ENCODE measurements around the gene RAB11A. TPM values are rescaled to one million over a fixed set of nuclear protein-coding genes. Genes with fewer than 3 reads are reported as not detected.

Gene RAB11A
- total RNA-seq, 1 experiment from 2014 or later, result 245 TPM

DNA sequence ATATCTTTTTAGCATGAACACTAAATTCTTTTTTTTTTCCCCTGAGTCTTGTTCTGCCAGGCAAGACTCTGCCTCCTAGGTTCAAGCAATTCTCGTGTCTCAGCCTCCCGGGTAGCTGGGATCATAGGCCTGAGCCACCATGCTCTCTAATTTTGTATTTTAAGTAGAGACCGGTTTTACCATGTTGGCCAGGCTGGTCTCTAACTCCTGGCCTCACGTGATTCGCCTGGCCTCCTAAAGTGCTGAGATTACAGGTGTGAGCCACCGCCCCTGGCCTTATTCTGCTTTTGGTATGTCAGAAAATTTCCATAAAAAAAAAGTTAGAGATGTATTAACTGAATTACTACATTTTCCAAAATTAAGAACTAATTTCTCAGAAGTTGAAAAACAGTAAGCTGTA is 14.3 kb downstream of the RAB11A start:
- ChIA-PET CTCF (no interaction called here), POLR2A (no interaction called here)
- no peak overlapping the region for H3K27ac Mint-ChIP-seq
- no peak overlapping the region for H3K4me3 Mint-ChIP-seq
- H3K9me3 Mint-ChIP-seq, result no peaks in the 10 kb centered on the region
- DNase-seq (ENCODE audit: low spot score), result no peak
- H3K36me3 Mint-ChIP-seq, result peaks cover 62% of the 10 kb centered on the region
- peaks cover 19% of the 10 kb centered on the region for H3K4me1 Mint-ChIP-seq
- no peak for ATAC-seq
- TF ChIP-seq CREM (CRISPR knock-in tag; IDR thresholded peaks at IDR 0.05) (no peak), TP53 (CRISPR knock-in tag; IDR thresholded peaks at IDR 0.05) (no peak), HMGA2 (CRISPR knock-in tag; IDR thresholded peaks at IDR 0.05) (no peak), ZNF671 (CRISPR knock-in tag; IDR thresholded peaks at IDR 0.05) (no peak), ZBTB21 (CRISPR knock-in tag; IDR thresholded peaks at IDR 0.05; ENCODE audit: borderline replicate concordance) (no peak)
- TF ChIP-seq, protein P1, sequence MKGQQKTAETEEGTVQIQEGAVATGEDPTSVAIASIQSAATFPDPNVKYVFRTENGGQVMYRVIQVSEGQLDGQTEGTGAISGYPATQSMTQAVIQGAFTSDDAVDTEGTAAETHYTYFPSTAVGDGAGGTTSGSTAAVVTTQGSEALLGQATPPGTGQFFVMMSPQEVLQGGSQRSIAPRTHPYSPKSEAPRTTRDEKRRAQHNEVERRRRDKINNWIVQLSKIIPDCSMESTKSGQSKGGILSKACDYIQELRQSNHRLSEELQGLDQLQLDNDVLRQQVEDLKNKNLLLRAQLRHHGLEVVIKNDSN (CRISPR knock-in tag; IDR thresholded peaks at IDR 0.05), result 0 out of 2 replicates have a peak, but pooled peaks have one; percentile 18
- TF ChIP-seq, protein P2, sequence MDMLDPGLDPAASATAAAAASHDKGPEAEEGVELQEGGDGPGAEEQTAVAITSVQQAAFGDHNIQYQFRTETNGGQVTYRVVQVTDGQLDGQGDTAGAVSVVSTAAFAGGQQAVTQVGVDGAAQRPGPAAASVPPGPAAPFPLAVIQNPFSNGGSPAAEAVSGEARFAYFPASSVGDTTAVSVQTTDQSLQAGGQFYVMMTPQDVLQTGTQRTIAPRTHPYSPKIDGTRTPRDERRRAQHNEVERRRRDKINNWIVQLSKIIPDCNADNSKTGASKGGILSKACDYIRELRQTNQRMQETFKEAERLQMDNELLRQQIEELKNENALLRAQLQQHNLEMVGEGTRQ (CRISPR knock-in tag; IDR thresholded peaks at IDR 0.05), result peak; percentile 64; the same call in 1 of the 2 replicates
- TF ChIP-seq, protein P3, sequence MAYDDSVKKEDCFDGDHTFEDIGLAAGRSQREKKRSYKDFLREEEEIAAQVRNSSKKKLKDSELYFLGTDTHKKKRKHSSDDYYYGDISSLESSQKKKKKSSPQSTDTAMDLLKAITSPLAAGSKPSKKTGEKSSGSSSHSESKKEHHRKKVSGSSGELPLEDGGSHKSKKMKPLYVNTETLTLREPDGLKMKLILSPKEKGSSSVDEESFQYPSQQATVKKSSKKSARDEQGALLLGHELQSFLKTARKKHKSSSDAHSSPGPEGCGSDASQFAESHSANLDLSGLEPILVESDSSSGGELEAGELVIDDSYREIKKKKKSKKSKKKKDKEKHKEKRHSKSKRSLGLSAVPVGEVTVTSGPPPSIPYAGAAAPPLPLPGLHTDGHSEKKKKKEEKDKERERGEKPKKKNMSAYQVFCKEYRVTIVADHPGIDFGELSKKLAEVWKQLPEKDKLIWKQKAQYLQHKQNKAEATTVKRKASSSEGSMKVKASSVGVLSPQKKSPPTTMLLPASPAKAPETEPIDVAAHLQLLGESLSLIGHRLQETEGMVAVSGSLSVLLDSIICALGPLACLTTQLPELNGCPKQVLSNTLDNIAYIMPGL (CRISPR knock-in tag; IDR thresholded peaks at IDR 0.05), result no peak
- H3K27me3 Mint-ChIP-seq (ENCODE audit: low read depth), result no peaks in the 10 kb centered on the region

DNA sequence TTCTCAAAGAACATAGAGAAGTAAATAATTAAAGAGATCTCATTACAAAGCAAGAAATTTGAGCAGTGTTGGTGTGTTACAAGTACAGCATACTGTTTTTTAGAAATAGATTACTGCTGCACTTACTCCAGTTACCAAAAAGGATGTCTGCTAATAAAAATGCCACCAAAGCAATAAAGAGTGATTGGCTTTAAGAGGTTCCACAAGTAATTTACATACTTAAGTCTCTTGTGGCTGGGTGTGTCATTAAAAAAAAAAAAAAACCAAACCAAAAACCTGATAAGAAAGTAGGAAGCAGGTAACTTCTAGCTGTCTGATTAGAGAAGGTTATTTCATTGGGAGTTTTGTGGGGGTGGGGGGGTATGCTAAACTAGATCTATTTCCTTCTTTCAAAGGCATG is 15.2 kb downstream of the RAB11A start:
- Mint-ChIP-seq H3K9me3 (no peaks in the 10 kb centered on the region), H3K4me1 (peaks cover 21% of the 10 kb centered on the region), H3K36me3 (peaks cover 67% of the 10 kb centered on the region), H3K27me3 (ENCODE audit: low read depth) (no peaks in the 10 kb centered on the region), H3K4me3 (no peak overlapping the region), H3K27ac (no peak overlapping the region)
- no peak for ATAC-seq
- no peak for DNase-seq (ENCODE audit: low spot score)
- TF ChIP-seq RORB (CRISPR knock-in tag; IDR thresholded peaks at IDR 0.05) (no peak), GABPB1 (CRISPR knock-in tag; IDR thresholded peaks at IDR 0.05) (no peak), ZNF396 (CRISPR knock-in tag; IDR thresholded peaks at IDR 0.05; ENCODE audit: borderline replicate concordance) (no peak)
- TF ChIP-seq, protein P3 (CRISPR knock-in tag; IDR thresholded peaks at IDR 0.05), result no peak
- TF ChIP-seq, protein P4, sequence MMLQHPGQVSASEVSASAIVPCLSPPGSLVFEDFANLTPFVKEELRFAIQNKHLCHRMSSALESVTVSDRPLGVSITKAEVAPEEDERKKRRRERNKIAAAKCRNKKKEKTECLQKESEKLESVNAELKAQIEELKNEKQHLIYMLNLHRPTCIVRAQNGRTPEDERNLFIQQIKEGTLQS (CRISPR knock-in tag; conservative IDR thresholded peaks at IDR 0.05), result no peak
- TF ChIP-seq, protein P5, sequence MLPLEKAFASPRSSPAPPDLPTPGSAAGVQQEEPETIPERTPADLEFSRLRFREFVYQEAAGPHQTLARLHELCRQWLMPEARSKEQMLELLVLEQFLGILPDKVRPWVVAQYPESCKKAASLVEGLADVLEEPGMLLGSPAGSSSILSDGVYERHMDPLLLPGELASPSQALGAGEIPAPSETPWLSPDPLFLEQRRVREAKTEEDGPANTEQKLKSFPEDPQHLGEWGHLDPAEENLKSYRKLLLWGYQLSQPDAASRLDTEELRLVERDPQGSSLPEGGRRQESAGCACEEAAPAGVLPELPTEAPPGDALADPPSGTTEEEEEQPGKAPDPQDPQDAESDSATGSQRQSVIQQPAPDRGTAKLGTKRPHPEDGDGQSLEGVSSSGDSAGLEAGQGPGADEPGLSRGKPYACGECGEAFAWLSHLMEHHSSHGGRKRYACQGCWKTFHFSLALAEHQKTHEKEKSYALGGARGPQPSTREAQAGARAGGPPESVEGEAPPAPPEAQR (CRISPR knock-in tag; IDR thresholded peaks at IDR 0.05), result no peak
- TF ChIP-seq, protein P6, sequence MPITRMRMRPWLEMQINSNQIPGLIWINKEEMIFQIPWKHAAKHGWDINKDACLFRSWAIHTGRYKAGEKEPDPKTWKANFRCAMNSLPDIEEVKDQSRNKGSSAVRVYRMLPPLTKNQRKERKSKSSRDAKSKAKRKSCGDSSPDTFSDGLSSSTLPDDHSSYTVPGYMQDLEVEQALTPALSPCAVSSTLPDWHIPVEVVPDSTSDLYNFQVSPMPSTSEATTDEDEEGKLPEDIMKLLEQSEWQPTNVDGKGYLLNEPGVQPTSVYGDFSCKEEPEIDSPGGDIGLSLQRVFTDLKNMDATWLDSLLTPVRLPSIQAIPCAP (CRISPR knock-in tag; IDR thresholded peaks at IDR 0.05), result no peak
- TF ChIP-seq, protein P7, sequence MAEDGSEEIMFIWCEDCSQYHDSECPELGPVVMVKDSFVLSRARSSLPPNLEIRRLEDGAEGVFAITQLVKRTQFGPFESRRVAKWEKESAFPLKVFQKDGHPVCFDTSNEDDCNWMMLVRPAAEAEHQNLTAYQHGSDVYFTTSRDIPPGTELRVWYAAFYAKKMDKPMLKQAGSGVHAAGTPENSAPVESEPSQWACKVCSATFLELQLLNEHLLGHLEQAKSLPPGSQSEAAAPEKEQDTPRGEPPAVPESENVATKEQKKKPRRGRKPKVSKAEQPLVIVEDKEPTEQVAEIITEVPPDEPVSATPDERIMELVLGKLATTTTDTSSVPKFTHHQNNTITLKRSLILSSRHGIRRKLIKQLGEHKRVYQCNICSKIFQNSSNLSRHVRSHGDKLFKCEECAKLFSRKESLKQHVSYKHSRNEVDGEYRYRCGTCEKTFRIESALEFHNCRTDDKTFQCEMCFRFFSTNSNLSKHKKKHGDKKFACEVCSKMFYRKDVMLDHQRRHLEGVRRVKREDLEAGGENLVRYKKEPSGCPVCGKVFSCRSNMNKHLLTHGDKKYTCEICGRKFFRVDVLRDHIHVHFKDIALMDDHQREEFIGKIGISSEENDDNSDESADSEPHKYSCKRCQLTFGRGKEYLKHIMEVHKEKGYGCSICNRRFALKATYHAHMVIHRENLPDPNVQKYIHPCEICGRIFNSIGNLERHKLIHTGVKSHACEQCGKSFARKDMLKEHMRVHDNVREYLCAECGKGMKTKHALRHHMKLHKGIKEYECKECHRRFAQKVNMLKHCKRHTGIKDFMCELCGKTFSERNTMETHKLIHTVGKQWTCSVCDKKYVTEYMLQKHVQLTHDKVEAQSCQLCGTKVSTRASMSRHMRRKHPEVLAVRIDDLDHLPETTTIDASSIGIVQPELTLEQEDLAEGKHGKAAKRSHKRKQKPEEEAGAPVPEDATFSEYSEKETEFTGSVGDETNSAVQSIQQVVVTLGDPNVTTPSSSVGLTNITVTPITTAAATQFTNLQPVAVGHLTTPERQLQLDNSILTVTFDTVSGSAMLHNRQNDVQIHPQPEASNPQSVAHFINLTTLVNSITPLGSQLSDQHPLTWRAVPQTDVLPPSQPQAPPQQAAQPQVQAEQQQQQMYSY (CRISPR knock-in tag; IDR thresholded peaks at IDR 0.05), result no peak
- TF ChIP-seq, protein P8, sequence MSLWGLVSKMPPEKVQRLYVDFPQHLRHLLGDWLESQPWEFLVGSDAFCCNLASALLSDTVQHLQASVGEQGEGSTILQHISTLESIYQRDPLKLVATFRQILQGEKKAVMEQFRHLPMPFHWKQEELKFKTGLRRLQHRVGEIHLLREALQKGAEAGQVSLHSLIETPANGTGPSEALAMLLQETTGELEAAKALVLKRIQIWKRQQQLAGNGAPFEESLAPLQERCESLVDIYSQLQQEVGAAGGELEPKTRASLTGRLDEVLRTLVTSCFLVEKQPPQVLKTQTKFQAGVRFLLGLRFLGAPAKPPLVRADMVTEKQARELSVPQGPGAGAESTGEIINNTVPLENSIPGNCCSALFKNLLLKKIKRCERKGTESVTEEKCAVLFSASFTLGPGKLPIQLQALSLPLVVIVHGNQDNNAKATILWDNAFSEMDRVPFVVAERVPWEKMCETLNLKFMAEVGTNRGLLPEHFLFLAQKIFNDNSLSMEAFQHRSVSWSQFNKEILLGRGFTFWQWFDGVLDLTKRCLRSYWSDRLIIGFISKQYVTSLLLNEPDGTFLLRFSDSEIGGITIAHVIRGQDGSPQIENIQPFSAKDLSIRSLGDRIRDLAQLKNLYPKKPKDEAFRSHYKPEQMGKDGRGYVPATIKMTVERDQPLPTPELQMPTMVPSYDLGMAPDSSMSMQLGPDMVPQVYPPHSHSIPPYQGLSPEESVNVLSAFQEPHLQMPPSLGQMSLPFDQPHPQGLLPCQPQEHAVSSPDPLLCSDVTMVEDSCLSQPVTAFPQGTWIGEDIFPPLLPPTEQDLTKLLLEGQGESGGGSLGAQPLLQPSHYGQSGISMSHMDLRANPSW (CRISPR knock-in tag; conservative IDR thresholded peaks at IDR 0.05; ENCODE audit: low read depth), result no peak
- TF ChIP-seq, protein P9, sequence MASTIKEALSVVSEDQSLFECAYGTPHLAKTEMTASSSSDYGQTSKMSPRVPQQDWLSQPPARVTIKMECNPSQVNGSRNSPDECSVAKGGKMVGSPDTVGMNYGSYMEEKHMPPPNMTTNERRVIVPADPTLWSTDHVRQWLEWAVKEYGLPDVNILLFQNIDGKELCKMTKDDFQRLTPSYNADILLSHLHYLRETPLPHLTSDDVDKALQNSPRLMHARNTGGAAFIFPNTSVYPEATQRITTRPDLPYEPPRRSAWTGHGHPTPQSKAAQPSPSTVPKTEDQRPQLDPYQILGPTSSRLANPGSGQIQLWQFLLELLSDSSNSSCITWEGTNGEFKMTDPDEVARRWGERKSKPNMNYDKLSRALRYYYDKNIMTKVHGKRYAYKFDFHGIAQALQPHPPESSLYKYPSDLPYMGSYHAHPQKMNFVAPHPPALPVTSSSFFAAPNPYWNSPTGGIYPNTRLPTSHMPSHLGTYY (CRISPR knock-in tag; IDR thresholded peaks at IDR 0.05), result no peak
- ChIA-PET CTCF (interaction anchor here (0.5 kb wide), 1 partner anchor 97 kb away, joined by 3 read pairs; no protein-coding TSS in a partner anchor), POLR2A (interaction anchor here (0.7 kb wide), 1 partner anchor 12 kb away, joined by 3 read pairs; no protein-coding TSS in a partner anchor)

All from WTC11 (cell line).